ENCODE results near the gene NDE1. TPM values are rescaled to one million over a fixed set of nuclear protein-coding genes. Genes with fewer than 3 reads are reported as not detected.
A peak's percentile ranks its signal among the peaks of the same experiment; 100 is the strongest.

NDE1 gene
- total RNA-seq, 4 donors from 2014 or later: 22.9 to 73.5 (median 38.8) TPM

- no peak for TF ChIP-seq POLR2A (IDR thresholded peaks at IDR 0.05)
- no peak for TF ChIP-seq CTCF (IDR thresholded peaks at IDR 0.05)
- Histone ChIP-seq H3K27me3 (no peaks in the 10 kb centered on the region), H3K36me3 (no peaks in the 10 kb centered on the region), H3K4me1 (peaks cover 0 to 18% (median 0%) of the 10 kb centered on the region in 4 donors), H3K4me3 (no peak overlapping the region), H3K27ac (no peak overlapping the region), H3K9me3 (peaks cover 0 to 8% (median 0%) of the 10 kb centered on the region in 4 donors)
- WGBS, 2 donors: 85 to 97% methylated on average over 7 of the region's 7 CpGs
- no peak for DNase-seq (ENCODE audit: low spot score in 2 of 2)
Observed at GRCh38 chr16:15771694-15772093, 121.6 kb downstream of the NDE1 start.

DNA sequence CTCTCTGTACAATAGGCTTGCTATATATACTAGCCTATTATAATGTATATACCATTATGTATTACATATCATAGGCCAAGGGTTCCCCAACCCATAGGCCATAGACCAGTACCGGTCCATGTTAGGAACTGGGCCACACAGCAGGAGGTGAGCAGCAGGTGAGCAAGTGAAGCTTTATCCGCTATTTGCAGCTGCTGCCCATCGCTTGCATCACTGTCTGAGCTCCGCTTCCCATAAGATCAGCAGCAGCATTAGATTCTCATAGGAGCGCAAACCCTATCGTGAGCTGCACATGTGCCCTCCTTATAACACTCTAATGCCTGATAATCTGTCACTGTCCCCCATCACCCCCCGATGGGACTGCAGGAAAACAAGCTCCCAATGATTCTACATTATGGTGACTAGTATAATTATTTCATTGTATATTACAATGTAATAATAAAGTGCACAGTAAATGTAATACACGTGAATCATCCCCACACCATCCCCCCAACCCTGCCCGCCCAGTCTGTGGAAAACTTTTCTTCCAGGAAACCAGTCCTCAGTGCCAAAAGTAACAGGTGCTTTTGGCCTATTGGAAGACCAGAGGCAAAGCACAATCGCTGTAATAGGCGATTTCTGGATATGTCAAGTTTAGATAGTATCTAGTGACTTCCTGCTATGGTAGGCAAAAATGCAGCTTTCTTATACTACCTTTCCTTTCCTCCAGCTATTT is 122.7 kb downstream of the NDE1 start:
- Histone ChIP-seq H3K27me3 (no peaks in the 10 kb centered on the region), H3K36me3 (no peaks in the 10 kb centered on the region), H3K9me3 (peaks cover 0 to 8% (median 0%) of the 10 kb centered on the region in 4 donors), H3K4me1 (peaks cover 0 to 18% (median 0%) of the 10 kb centered on the region in 4 donors), H3K27ac (no peak overlapping the region), H3K4me3 (no peak overlapping the region)
- DNase-seq (ENCODE audit: low spot score in 2 of 2): no peak
- no peak for TF ChIP-seq EP300 (IDR thresholded peaks at IDR 0.05)
- no peak for TF ChIP-seq POLR2A (IDR thresholded peaks at IDR 0.05)
- TF ChIP-seq CTCF (IDR thresholded peaks at IDR 0.05): no peak
- 79 to 86% methylated on average over 11 of the region's 11 CpGs for WGBS, 2 donors

GRCh38 chr16:15773968-15774367 is 123.9 kb downstream of the NDE1 start:
- TF ChIP-seq EP300 (IDR thresholded peaks at IDR 0.05) (no peak), CTCF (IDR thresholded peaks at IDR 0.05) (no peak), POLR2A (IDR thresholded peaks at IDR 0.05) (no peak)
- H3K36me3 ChIP-seq: no peaks in the 10 kb centered on the region
- H3K4me3 ChIP-seq: no peak overlapping the region
- no peaks in the 10 kb centered on the region for H3K27me3 ChIP-seq
- H3K27ac ChIP-seq: peak overlapping the region in 1 of 4 donors; percentile 25
- DNase-seq (ENCODE audit: low spot score in 2 of 2): peak in 1 of 2 donors; percentile 29
- H3K4me1 ChIP-seq: peaks cover 0 to 18% (median 0%) of the 10 kb centered on the region in 4 donors
- 51 to 55% methylated on average over 6 of the region's 6 CpGs for WGBS, 2 donors
- H3K9me3 ChIP-seq: no peaks in the 10 kb centered on the region

GRCh38 chr16:15775209-15775608 is 125.2 kb downstream of the NDE1 start:
- H3K36me3 ChIP-seq: no peaks in the 10 kb centered on the region

More at GRCh38 chr16:15775209-15775608, 125.2 kb downstream of the NDE1 start:
- no peak for DNase-seq (ENCODE audit: low spot score in 2 of 2)
- peaks cover 0 to 7% (median 0%) of the 10 kb centered on the region in 4 donors for H3K4me1 ChIP-seq
- H3K27ac ChIP-seq: no peak overlapping the region
- H3K27me3 ChIP-seq: no peaks in the 10 kb centered on the region
- no peak overlapping the region for H3K4me3 ChIP-seq
- H3K9me3 ChIP-seq: no peaks in the 10 kb centered on the region
- TF ChIP-seq CTCF (IDR thresholded peaks at IDR 0.05) (no peak), EP300 (IDR thresholded peaks at IDR 0.05) (no peak), POLR2A (IDR thresholded peaks at IDR 0.05) (no peak)
